Jurkat, Clone E6-1 (cell line): Measurements from ENCODE around the gene STEAP1B.

ENCODE experiments used
- DNase-seq: peaks from one replicate; pipeline ENCODE4 v3.0.0-alpha.2; 2011; ENCODE audit warnings: low read depth, low spot score
- H3K4me3 ChIP-seq: 2 replicates; pipeline ENCODE4 v1.5.1; 2011; ENCODE audit warnings: mild to moderate bottlenecking, low read length, control low read depth, moderate library complexity

The STEAP1B gene

GRCh38 chr7:22418251-22419046 lies 81.5 kb downstream of the STEAP1B start:
- no peak for DNase-seq
- H3K4me3 ChIP-seq = no peak overlapping the region

GRCh38 chr7:22417841-22418240 lies 82.1 kb downstream of the STEAP1B start:
- no peak for DNase-seq
- H3K4me3 ChIP-seq = no peak overlapping the region

- H3K4me3 ChIP-seq = no peak overlapping the region
- no peak for DNase-seq
These were observed 82.6 kb downstream of the STEAP1B start for GRCh38 chr7:22417349-22417748.

- H3K4me3 ChIP-seq = no peak overlapping the region
- no peak for DNase-seq
These were observed 85.6 kb downstream of the STEAP1B start for GRCh38 chr7:22414424-22414823.

- DNase-seq = no peak
- no peak overlapping the region for H3K4me3 ChIP-seq
These were observed 86.8 kb downstream of the STEAP1B start for GRCh38 chr7:22413211-22413610.

GRCh38 chr7:22411977-22412693 lies 87.9 kb downstream of the STEAP1B start:
- H3K4me3 ChIP-seq = no peak overlapping the region
- DNase-seq = no peak

GRCh38 chr7:22406715-22407114 lies 93.3 kb downstream of the STEAP1B start:
- DNase-seq = no peak
- H3K4me3 ChIP-seq = no peak overlapping the region

- H3K4me3 ChIP-seq = no peak overlapping the region
- DNase-seq = no peak
These were observed 95.5 kb downstream of the STEAP1B start for GRCh38 chr7:22404421-22405023.

GRCh38 chr7:22403344-22403743 lies 96.6 kb downstream of the STEAP1B start:
- no peak overlapping the region for H3K4me3 ChIP-seq
- no peak for DNase-seq

- H3K4me3 ChIP-seq = no peak overlapping the region
- DNase-seq = peak; percentile 47
These were observed 97.7 kb downstream of the STEAP1B start for GRCh38 chr7:22402250-22402649.

- H3K4me3 ChIP-seq = no peak overlapping the region
- DNase-seq = no peak
These were observed 98.9 kb downstream of the STEAP1B start for GRCh38 chr7:22400936-22401553.

- no peak overlapping the region for H3K4me3 ChIP-seq
- DNase-seq = no peak
These were observed 99.7 kb downstream of the STEAP1B start for GRCh38 chr7:22400150-22400814.

- H3K4me3 ChIP-seq = no peak overlapping the region
- no peak for DNase-seq
These were observed 100.4 kb downstream of the STEAP1B start for GRCh38 chr7:22399546-22399945.

GRCh38 chr7:22399091-22399490 lies 100.9 kb downstream of the STEAP1B start:
- no peak overlapping the region for H3K4me3 ChIP-seq
- DNase-seq = no peak

GRCh38 chr7:22397981-22398380 lies 102.0 kb downstream of the STEAP1B start:
- DNase-seq = no peak
- no peak overlapping the region for H3K4me3 ChIP-seq

GRCh38 chr7:22395222-22395621 lies 104.8 kb downstream of the STEAP1B start:
- no peak overlapping the region for H3K4me3 ChIP-seq
- no peak for DNase-seq

- H3K4me3 ChIP-seq = no peak overlapping the region
- no peak for DNase-seq
These were observed 105.2 kb downstream of the STEAP1B start for GRCh38 chr7:22394739-22395138.

- no peak for DNase-seq
- no peak overlapping the region for H3K4me3 ChIP-seq
These were observed 105.9 kb downstream of the STEAP1B start for GRCh38 chr7:22393913-22394729.

- no peak for DNase-seq
- H3K4me3 ChIP-seq = no peak overlapping the region
These were observed 109.5 kb downstream of the STEAP1B start for GRCh38 chr7:22390516-22390915.
